Bone marrow (tissue), 2 donors: ENCODE data around the gene MTHFR.
"Not testable (repeated sequence)": the region's sequence is repeated elsewhere in the genome, so short reads cannot be mapped to it uniquely, and the experiment has no call there.

Source experiments
- DNase-seq, 2 donors: peaks; one replicate each; lab custom pipeline; 2025; lab: John Stamatoyannopoulos, UW

Gene MTHFR

GRCh38 chr1:11833497-11833896 is 27.7 kb upstream of the MTHFR start:
- DNase-seq, result no peak

- no peak for DNase-seq
Observed at GRCh38 chr1:11831945-11832725, 26.4 kb upstream of the MTHFR start.

GRCh38 chr1:11828511-11828910 is 22.7 kb upstream of the MTHFR start:
- no peak for DNase-seq

- no peak for DNase-seq
Observed at GRCh38 chr1:11826946-11827345, 21.2 kb upstream of the MTHFR start.

GRCh38 chr1:11825131-11825530 is 19.4 kb upstream of the MTHFR start:
- no peak for DNase-seq

GRCh38 chr1:11823366-11824137 is 17.8 kb upstream of the MTHFR start:
- no peak for DNase-seq

- DNase-seq, result no peak
Observed at GRCh38 chr1:11822091-11822490, 16.3 kb upstream of the MTHFR start.

- no peak for DNase-seq
Observed at GRCh38 chr1:11817192-11817591, 11.4 kb upstream of the MTHFR start.

- DNase-seq, result no peak
Observed at GRCh38 chr1:11813021-11813420, 7.3 kb upstream of the MTHFR start.

- no peak for DNase-seq
Observed at GRCh38 chr1:11807133-11807532, 1.4 kb upstream of the MTHFR start.

GRCh38 chr1:11806307-11806936 is 658 bp upstream of the MTHFR start:
- DNase-seq, result no peak

GRCh38 chr1:11804666-11805421 is 920 bp downstream of the MTHFR start:
- DNase-seq, result no peak

GRCh38 chr1:11803924-11804665 is 1.7 kb downstream of the MTHFR start:
- DNase-seq, result not testable (repeated sequence)

GRCh38 chr1:11802973-11803885 is 2.5 kb downstream of the MTHFR start:
- peak in 1 of 2 donors; percentile 74 for DNase-seq

- no peak for DNase-seq
Observed at GRCh38 chr1:11802616-11802972, 3.2 kb downstream of the MTHFR start.

GRCh38 chr1:11800756-11801433 is 4.9 kb downstream of the MTHFR start:
- DNase-seq, result no peak

GRCh38 chr1:11800391-11800755 is 5.4 kb downstream of the MTHFR start:
- no peak for DNase-seq

GRCh38 chr1:11799896-11800295 is 5.9 kb downstream of the MTHFR start:
- no peak for DNase-seq

GRCh38 chr1:11799099-11799498 is 6.7 kb downstream of the MTHFR start:
- DNase-seq, result no peak
